ENCODE results near the gene CDKL2. TPM values are rescaled to one million over a fixed set of nuclear protein-coding genes. Genes with fewer than 3 reads are reported as not detected.
"Not testable (repeated sequence)": the region's sequence is repeated elsewhere in the genome, so short reads cannot be mapped to it uniquely, and the experiment has no call there.

Gene CDKL2
- polyA plus RNA-seq, 1 experiment = 0.38 TPM

DNA sequence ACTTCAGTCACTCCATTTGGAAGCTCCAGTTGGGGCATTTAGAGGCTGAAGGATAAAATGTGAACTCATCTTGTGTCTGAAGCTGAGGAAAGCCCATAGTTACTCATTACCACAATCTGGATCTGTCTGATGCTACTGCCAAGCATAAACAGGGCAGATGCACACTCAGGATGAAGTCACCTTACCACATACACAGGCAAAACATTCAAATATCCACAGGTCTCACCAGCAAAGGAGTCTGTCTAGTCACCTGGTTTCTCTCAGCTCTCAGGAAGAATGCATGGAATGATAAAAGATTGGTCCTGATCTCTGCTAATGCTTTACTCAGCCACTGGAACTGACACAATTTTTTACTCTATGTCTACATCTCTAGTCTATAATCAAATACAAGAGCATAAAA is 87.5 kb downstream of the CDKL2 start:
- peak; percentile 34 for DNase-seq (ENCODE audit: low read depth)
- no peak for TF ChIP-seq CTCF (IDR thresholded peaks at IDR 0.05; ENCODE audit: insufficient read depth, low read depth, low read length)
- H3K27me3 ChIP-seq (ENCODE audit: control insufficient read depth, insufficient read depth, low read length) = no peaks in the 10 kb centered on the region
- ChIA-PET POLR2A (no interaction called here), CTCF (interaction anchor here (0.6 to 0.9 kb wide), 3 partner anchors 11 to 305 kb away, joined by 3 read pairs; no protein-coding TSS in a partner anchor)
- H3K4me3 ChIP-seq (ENCODE audit: low read depth, low read length) = no peak overlapping the region
- H3K36me3 ChIP-seq (ENCODE audit: control insufficient read depth, insufficient read depth, low read length) = no peaks in the 10 kb centered on the region

- POLR2A ChIA-PET; DNase-seq (ENCODE audit: low read depth); H3K4me3 ChIP-seq (ENCODE audit: low read depth, low read length); H3K27me3 ChIP-seq (ENCODE audit: control insufficient read depth, insufficient read depth, low read length); H3K36me3 ChIP-seq (ENCODE audit: control insufficient read depth, insufficient read depth, low read length); CTCF ChIA-PET: not testable (repeated sequence)
Measured at GRCh38 chr4:75537308-75537707, 93.0 kb downstream of the CDKL2 start.

GRCh38 chr4:75533926-75534325 is 96.4 kb downstream of the CDKL2 start:
- DNase-seq (ENCODE audit: low read depth); POLR2A ChIA-PET; H3K4me3 ChIP-seq (ENCODE audit: low read depth, low read length); H3K36me3 ChIP-seq (ENCODE audit: control insufficient read depth, insufficient read depth, low read length); H3K27me3 ChIP-seq (ENCODE audit: control insufficient read depth, insufficient read depth, low read length); CTCF ChIA-PET: not testable (repeated sequence)

- H3K27me3 ChIP-seq (ENCODE audit: control insufficient read depth, insufficient read depth, low read length); H3K36me3 ChIP-seq (ENCODE audit: control insufficient read depth, insufficient read depth, low read length); H3K4me3 ChIP-seq (ENCODE audit: low read depth, low read length); POLR2A ChIA-PET; DNase-seq (ENCODE audit: low read depth): not testable (repeated sequence)
- CTCF ChIA-PET = interaction anchor here (0.6 kb wide), 1 partner anchor 346 kb away, joined by 3 read pairs; no protein-coding TSS in a partner anchor
Measured at GRCh38 chr4:75533339-75533887, 96.9 kb downstream of the CDKL2 start.

GRCh38 chr4:75531536-75532143 is 98.7 kb downstream of the CDKL2 start:
- H3K36me3 ChIP-seq (ENCODE audit: control insufficient read depth, insufficient read depth, low read length); DNase-seq (ENCODE audit: low read depth); POLR2A ChIA-PET; H3K27me3 ChIP-seq (ENCODE audit: control insufficient read depth, insufficient read depth, low read length); H3K4me3 ChIP-seq (ENCODE audit: low read depth, low read length): not testable (repeated sequence)
- CTCF ChIA-PET = interaction anchor here (0.7 kb wide), 1 partner anchor 11 kb away, joined by 3 read pairs; no protein-coding TSS in a partner anchor

- no peak for DNase-seq (ENCODE audit: low read depth)
- Histone ChIP-seq H3K36me3 (ENCODE audit: control insufficient read depth, insufficient read depth, low read length) (peaks cover 1% of the 10 kb centered on the region), H3K4me3 (ENCODE audit: low read depth, low read length) (no peak overlapping the region), H3K27me3 (ENCODE audit: control insufficient read depth, insufficient read depth, low read length) (no peaks in the 10 kb centered on the region; the same call in 1 of the 2 replicates)
- POLR2A ChIA-PET = no interaction called here
- TF ChIP-seq CTCF (IDR thresholded peaks at IDR 0.05; ENCODE audit: insufficient read depth, low read depth, low read length) = no peak
- CTCF ChIA-PET = no interaction called here
Measured at GRCh38 chr4:75530556-75531322, 99.6 kb downstream of the CDKL2 start.

Small RNAs within 50 kb of the gene (small RNA-seq; reads per million reads assigned to genes)
- not detected for gene RF00019 (ENCODE audit: insufficient read length, low read depth, low replicate concordance)

Other genes with a start within 250 kb of the CDKL2 start
- 11.0 and 19.4 TPM in 2 replicates for gene RCHY1, start 116.1 kb downstream of the CDKL2 start, polyA plus RNA-seq (2011; rRNA removed)
- 7.3 and 12.4 TPM in 2 replicates for gene THAP6, start 116.1 kb downstream of the CDKL2 start, polyA plus RNA-seq (2011; rRNA removed)
- gene ODAPH, start 74.5 kb downstream of the CDKL2 start, polyA plus RNA-seq (2011; rRNA removed) = not detected in 2 replicates
- 57.6 and 117 TPM in 2 replicates for gene G3BP2, start 42.9 kb upstream of the CDKL2 start, polyA plus RNA-seq (2011; rRNA removed)
- 41.3 and 90.3 TPM in 2 replicates for gene USO1, start 94.0 kb upstream of the CDKL2 start, polyA plus RNA-seq (2011; rRNA removed)

Measured in BJ (cell line).